ENCODE data around the gene KLHL15. TPM values are rescaled to one million over a fixed set of nuclear protein-coding genes. Genes with fewer than 3 reads are reported as not detected.

Gene KLHL15
- total and polyA plus RNA-seq, 2 of the 13 experiments (the other 11 are each of a cell fraction or from before 2014, with no cell fraction given), result 2.8 to 5.5 TPM

DNA sequence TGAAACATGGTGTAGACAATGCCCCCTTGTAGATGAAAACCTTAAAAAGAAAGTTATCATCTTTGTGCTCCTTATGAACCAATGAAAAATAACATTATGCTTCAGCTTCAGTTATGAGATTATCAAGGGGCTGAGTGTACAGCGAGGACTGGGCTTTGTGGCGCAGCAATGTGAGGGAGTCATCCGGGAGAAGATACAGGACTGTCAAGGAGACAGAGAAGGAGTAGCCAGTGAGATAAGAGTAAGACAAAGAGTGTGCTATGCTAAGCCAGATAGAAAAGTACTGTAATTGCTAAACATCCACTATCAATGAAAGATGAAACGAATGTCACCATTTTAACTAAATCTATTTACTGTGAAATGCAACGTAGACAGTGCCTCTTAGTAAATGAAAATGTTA, 3.6 kb upstream of the KLHL15 start:
- Histone ChIP-seq H3K9me3 (ENCODE audit: low read length) (no peaks in the 10 kb centered on the region), H3K4me3 (replicated peaks in 1 of 3; ENCODE audit: insufficient read depth in 1 of 3, low read depth in 2 of 3, low read length in 3 of 3) (no peak overlapping the region), H3K4me2 (ENCODE audit: low read depth, low read length) (no peak overlapping the region), H3K9ac (ENCODE audit: insufficient read depth, low read depth, low read length) (no peak overlapping the region), H3K4me1 (ENCODE audit: insufficient read depth, low read length) (peaks cover 8% of the 10 kb centered on the region), H3K27ac (ENCODE audit: extremely low read length, insufficient read depth, low read length) (no peak overlapping the region), H2AFZ (ENCODE audit: low read length) (no peak overlapping the region), H4K20me1 (ENCODE audit: insufficient read depth, low read length) (no peaks in the 10 kb centered on the region), H3K36me3 (replicated peaks in 1 of 2; ENCODE audit: control insufficient read depth in 1 of 2, insufficient read depth in 2 of 2, low read length in 2 of 2) (no peaks in the 10 kb centered on the region), H3K79me2 (ENCODE audit: insufficient read depth, low read length) (no peaks in the 10 kb centered on the region), H3K27me3 (ENCODE audit: control insufficient read depth in 1 of 2, insufficient read depth in 2 of 2, low read length in 2 of 2) (no peaks in the 10 kb centered on the region)
- no TSS peak for BruUV-seq (replicated peaks)
- FAIRE-seq, result no peak
- DNase-seq (ENCODE audit: low spot score), result no peak
- CTCF ChIA-PET (ENCODE audit: low intra/inter-chr PET ratio, low total read pairs), result no interaction called here
- TF ChIP-seq ZBTB42 (CRISPR knock-in tag; IDR thresholded peaks at IDR 0.05), result no peak
- TF ChIP-seq SALL1 (CRISPR knock-in tag; IDR thresholded peaks at IDR 0.05), result no peak
- no peak for TF ChIP-seq GATAD2A (CRISPR knock-in tag; IDR thresholded peaks at IDR 0.05)
- TF ChIP-seq KDM2A (CRISPR knock-in tag; IDR thresholded peaks at IDR 0.05; ENCODE audit: borderline replicate concordance, low read depth), result no peak
- TF ChIP-seq ZNF430 (CRISPR knock-in tag; IDR thresholded peaks at IDR 0.05), result no peak
- TF ChIP-seq GLI4 (CRISPR knock-in tag; IDR thresholded peaks at IDR 0.05; ENCODE audit: borderline replicate concordance), result no peak
- no peak for TF ChIP-seq FOXK1 (CRISPR knock-in tag; IDR thresholded peaks at IDR 0.05; ENCODE audit: borderline replicate concordance, low read depth)
- TF ChIP-seq, protein P1, sequence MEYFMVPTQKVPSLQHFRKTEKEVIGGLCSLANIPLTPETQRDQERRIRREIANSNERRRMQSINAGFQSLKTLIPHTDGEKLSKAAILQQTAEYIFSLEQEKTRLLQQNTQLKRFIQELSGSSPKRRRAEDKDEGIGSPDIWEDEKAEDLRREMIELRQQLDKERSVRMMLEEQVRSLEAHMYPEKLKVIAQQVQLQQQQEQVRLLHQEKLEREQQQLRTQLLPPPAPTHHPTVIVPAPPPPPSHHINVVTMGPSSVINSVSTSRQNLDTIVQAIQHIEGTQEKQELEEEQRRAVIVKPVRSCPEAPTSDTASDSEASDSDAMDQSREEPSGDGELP (IDR thresholded peaks at IDR 0.05; ENCODE audit: borderline replicate concordance, low read depth), result no peak
- no peak for TF ChIP-seq ZNF432 (CRISPR knock-in tag; IDR thresholded peaks at IDR 0.05; ENCODE audit: borderline replicate concordance)
- TF ChIP-seq PTBP1 (IDR thresholded peaks at IDR 0.05; ENCODE audit: low read depth, low read length, poor library complexity, severe bottlenecking), result no peak
- TF ChIP-seq JUND (CRISPR knock-in tag; IDR thresholded peaks at IDR 0.05), result no peak
- no peak for TF ChIP-seq RELA (CRISPR knock-in tag; IDR thresholded peaks at IDR 0.05)
- WGBS (ENCODE audit: low lambda C conversion rate), result 65% methylated on average over 5 of the region's 5 CpGs
- intact Hi-C loops (cut with micrococcal nuclease; ENCODE audit: unreplicated experiment), result no loop called here
- in situ Hi-C loops (cut with HindIII; ENCODE audit: extremely low pct_ligation_motif_present, low pct_unique_long_range_greater_than_20kb), result no loop called here
- no peak for ATAC-seq
- POLR2A ChIA-PET, result interaction anchor here (1.4 kb wide), 1 partner anchor 24 kb away, joined by 4 read pairs; the partner anchor contains the start of gene EIF2S3

Measured in HepG2 (cell line).